Measurements from ENCODE around the gene ALG5. TPM values are rescaled to one million over a fixed set of nuclear protein-coding genes. Genes with fewer than 3 reads are reported as not detected.

Gene ALG5
- total RNA-seq, 1 donor from 2014 or later: 45.4 TPM

DNA sequence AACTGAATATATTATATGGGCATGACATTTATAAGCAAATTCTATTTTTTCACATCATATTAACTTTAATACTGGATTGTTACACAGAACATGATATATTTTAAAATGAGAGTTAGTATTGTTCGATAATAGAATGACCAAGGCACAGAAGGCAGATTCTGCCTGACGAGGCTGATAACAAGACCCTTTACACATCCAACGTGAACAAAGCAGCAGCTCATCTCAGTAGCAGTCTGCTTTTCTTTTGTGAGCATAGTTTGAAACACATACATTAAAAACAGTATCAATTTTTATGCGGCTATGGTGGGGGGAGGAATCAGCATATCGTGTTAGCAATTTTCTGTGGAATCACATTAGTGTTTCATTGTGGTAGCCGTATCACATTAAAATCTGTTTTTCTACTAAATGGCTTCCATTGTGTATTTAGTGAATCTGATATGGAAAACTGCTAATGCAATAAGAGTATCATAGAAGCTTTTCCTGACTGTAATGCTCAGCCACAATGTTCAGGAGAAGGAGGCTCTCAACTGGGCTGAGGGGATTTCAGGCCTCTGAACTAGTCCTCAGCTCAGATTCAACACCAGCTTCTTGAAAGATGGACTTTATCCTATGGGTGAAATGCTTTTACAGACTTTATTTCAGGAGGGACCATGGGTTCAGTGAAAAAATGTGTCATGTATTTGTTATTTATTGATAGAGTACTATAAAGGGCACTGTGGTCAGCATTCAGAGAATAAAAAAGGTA, 83.1 kb downstream of the ALG5 start:
- no peak for DNase-seq (ENCODE audit: low read depth, low spot score)

DNA sequence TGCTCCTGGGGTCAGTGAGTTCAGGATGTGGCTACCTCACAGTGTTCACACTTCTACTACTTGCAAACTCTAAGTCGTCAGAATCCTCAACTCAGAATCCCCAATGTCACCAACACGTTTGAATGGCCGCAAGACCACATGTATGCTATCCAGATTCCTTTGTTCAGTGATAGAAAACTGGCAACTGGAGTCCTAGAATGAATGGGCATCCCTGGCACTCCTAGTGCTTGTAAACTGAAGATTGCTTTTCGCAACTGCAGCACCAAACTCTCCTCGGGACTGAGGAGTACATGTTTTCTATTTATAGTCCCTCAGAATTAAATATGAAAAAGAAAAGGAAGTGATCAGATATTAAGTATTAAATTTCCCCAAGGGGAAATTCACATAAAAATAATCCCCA, 84.0 kb downstream of the ALG5 start:
- DNase-seq (ENCODE audit: low read depth, low spot score): no peak

- DNase-seq (ENCODE audit: low read depth, low spot score): no peak
Measured at GRCh38 chr13:36914648-36915047, 84.5 kb downstream of the ALG5 start.

GRCh38 chr13:36913463-36913862, 85.7 kb downstream of the ALG5 start:
- DNase-seq (ENCODE audit: low read depth, low spot score): no peak

DNA sequence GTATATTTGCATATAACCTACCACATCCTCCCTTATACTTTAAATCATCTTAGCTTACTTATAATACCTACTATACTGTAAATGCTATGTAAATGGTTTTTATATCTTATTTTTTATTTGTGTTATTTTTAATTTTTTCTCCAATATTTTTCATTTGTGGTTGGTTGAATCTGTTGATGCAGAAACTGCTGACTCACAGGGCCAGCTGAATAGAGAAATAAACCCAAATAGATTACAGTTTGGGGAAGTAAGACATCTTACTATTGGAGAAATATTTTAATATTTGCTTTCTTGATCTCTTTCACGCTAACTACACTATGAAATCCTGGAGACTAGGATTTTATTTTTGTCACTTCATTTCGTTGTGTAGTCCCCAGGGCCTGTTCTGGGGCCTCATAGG, 86.2 kb downstream of the ALG5 start:
- DNase-seq (ENCODE audit: low read depth, low spot score): no peak

- DNase-seq (ENCODE audit: low read depth, low spot score): no peak
Measured at GRCh38 chr13:36912369-36912768, 86.8 kb downstream of the ALG5 start.

- DNase-seq (ENCODE audit: low read depth, low spot score): no peak
Measured at GRCh38 chr13:36910545-36910944, 88.6 kb downstream of the ALG5 start.

DNA sequence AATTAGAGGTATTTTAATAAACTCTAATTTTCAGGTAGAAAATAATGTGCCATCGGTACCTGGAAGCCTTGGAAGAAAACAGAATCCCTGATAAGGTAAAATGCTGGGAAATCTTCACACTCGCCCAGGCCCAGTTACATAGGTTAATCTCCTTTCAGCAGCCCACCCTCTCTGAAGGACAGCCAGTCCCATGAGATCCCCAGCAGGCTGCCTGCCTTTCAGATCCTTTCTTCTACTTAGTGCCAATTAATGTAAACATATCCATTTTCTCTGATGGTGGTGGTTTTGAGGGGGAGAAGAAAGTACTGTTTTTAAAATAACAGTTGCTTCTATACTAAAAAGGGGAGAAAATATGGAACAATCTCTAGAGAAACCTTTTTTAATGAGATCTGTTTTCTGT, 91.3 kb downstream of the ALG5 start:
- no peak for DNase-seq (ENCODE audit: low read depth, low spot score)

- no peak for DNase-seq (ENCODE audit: low read depth, low spot score)
Measured at GRCh38 chr13:36907266-36907665, 91.9 kb downstream of the ALG5 start.

GRCh38 chr13:36905944-36906343, 93.2 kb downstream of the ALG5 start:
- no peak for DNase-seq (ENCODE audit: low read depth, low spot score)

DNA sequence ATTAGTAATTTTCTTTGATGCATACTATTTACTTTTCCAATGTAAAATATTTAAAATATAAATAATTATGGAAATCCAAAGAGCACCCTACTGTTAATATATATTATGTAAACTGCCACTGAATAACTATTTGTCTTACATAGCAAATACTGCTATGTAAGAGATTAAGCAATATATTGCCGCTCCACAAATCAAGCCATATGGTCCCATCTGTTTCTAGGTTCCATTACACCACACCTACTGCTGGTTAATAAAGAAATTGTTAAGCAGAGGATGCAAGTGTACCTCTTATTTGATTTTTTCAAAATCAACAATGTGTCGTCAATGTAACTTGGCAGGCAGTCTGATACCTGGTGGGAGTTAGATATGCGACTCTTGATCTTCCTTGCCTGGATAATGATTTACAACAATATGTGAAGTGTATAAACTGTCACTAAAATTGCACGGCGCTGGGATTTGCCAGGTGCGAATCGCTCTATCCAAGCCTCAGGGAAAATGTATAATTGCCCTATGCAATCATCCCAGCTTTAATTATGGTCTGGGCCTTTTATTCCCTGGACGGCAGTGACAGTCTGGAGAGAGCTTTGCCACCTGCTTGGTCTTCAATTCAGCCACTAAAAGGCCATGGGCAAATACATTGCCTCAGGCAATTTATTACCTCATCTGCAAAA, 95.1 kb downstream of the ALG5 start:
- DNase-seq (ENCODE audit: low read depth, low spot score): no peak

Other genes with a start within 250 kb of the ALG5 start
- 1.6 and 1.7 TPM in 2 replicates for gene RFXAP, start 180.1 kb downstream of the ALG5 start, total RNA-seq
- 3.2 and 5.0 TPM in 2 replicates for gene SMAD9, start 79.1 kb downstream of the ALG5 start, total RNA-seq
- 43.9 and 54.4 TPM in 2 replicates for gene EXOSC8, start 1.4 kb upstream of the ALG5 start, total RNA-seq
- 39.8 and 51.4 TPM in 2 replicates for gene SUPT20H, start 60.3 kb upstream of the ALG5 start, total RNA-seq
- gene CSNK1A1L, start 106.3 kb upstream of the ALG5 start, total RNA-seq: not detected in 2 replicates

Data from pulmonary artery endothelial cell (primary cell).